GM21717 (cell line): ENCODE measurements around the gene JMJD8.
A peak's percentile ranks its signal among the peaks of the same experiment; 100 is the strongest.

ENCODE experiments used
- ATAC-seq: cut with Tn5 transposase; IDR thresholded peaks from one replicate; pipeline ENCODE4 v1.9.1; 2021; ENCODE audit warnings: mild to moderate bottlenecking, moderate library complexity; ENCODE audit not compliant: unreplicated experiment

JMJD8 gene

GRCh38 chr16:662095-662494 lies 22.0 kb downstream of the JMJD8 start:
- no peak for ATAC-seq

GRCh38 chr16:661184-661821 lies 22.8 kb downstream of the JMJD8 start:
- no peak for ATAC-seq

DNA sequence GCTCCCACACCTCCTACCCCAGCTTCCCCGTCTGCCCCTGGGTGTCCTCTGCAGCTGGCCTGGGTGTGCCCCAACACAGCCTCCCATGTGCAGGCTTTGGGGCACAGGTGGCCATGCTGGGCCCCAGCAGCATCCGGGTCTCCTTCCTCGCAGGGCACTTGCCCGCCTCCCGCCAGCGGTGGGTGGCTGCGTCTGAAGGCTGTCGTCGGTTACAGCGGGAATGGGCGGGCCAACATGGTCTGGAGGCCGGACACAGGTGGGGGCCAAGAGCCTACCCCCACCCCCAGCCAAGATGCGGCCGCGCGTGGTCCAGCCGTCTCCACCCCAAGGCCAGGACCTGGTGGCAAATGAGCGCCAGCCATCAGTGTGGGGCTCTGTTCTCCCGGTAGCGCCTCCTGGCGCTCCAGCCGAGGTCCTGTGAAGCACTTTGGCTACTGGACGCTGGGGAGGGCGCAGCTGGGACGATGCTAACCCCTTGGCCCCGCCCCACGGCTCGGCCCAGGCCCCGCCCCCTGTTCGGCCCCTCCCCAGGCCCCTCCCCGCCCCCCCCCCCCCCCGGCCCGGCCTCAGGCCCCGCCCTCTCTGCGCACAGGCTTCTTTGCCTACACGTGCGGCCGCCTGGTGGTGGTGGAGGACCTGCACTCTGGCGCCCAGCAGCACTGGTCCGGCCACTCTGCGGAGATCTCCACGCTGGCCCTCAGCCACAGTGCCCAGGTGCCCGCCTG lies 23.5 kb downstream of the JMJD8 start:
- no peak for ATAC-seq

GRCh38 chr16:660132-660458 lies 24.0 kb downstream of the JMJD8 start:
- no peak for ATAC-seq

- ATAC-seq: no peak
Measured at GRCh38 chr16:659618-660017, 24.5 kb downstream of the JMJD8 start.

- no peak for ATAC-seq
Measured at GRCh38 chr16:658679-659571, 25.2 kb downstream of the JMJD8 start.

DNA sequence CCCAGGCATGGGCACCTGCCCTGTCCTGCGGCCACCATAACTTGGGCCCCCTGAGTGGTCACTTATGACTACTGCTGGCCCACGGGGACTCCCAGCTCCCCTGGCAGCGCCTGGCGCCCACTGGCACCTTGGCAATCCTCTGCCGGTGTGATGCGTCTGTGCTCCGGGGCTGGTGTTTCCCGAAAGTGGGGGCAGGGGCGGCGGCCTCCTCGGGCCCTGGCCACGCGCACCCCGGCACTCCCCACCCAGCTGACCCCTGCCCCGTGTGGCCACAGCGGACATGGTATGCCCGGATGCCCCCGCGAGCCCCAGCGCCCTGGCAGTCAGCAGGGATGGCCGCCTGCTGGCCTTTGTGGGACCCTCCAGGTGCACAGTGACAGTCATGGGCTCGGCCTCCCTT lies 26.6 kb downstream of the JMJD8 start:
- no peak for ATAC-seq

DNA sequence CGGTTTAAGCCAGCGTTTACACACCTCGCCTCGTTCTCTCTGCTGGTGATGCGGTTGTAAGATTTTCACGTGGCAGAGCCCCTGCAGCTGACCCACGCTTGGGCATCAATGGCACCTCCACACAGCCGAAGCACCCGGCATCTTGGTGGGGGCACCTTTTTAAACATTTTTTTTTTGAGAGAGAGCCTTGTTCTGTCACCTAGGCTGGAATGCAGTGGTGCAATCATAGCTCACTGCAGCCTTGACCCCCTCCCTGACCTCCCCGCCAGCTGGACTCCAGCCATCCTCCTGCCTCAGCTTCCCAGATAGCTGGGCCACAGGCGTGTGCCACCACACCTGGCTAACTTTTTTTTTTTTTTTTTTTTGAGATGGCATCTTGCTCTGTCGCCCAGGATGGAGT lies 30.1 kb downstream of the JMJD8 start:
- no peak for ATAC-seq

GRCh38 chr16:652454-653305 lies 31.5 kb downstream of the JMJD8 start:
- ATAC-seq: no peak

GRCh38 chr16:651844-652243 lies 32.3 kb downstream of the JMJD8 start:
- ATAC-seq: no peak

DNA sequence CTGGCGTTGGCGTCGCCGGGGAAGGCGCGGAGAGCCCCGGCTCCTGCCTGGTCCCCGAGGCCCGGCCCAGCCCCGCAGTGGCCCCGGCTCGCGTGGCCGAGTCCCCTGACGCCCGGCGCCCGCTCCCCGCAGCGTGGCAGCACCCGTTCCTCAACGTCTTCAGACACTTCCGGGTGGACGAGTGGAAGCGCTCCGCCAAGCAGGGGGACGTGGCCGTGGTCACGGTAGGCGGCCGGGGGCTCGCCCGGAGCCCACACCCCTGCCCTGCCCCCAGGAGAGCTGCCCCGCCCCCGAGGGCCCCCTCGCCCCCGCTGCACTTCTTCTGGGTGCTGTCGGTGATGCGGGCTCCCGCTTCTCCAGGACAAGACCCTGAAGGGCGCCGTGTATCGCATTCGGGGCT lies 34.5 kb downstream of the JMJD8 start:
- no peak for ATAC-seq

GRCh38 chr16:648781-649589 lies 35.1 kb downstream of the JMJD8 start, which contains the start of gene WDR90:
TSS of gene WDR90 (plus strand) at chr16:649365. CDS start at chr16:649417, 52 bp downstream.
- ATAC-seq: peak; percentile 51

- no peak for ATAC-seq
Measured at GRCh38 chr16:648071-648780, 35.9 kb downstream of the JMJD8 start.

- no peak for ATAC-seq
Measured at GRCh38 chr16:647173-647902, 36.8 kb downstream of the JMJD8 start.

DNA sequence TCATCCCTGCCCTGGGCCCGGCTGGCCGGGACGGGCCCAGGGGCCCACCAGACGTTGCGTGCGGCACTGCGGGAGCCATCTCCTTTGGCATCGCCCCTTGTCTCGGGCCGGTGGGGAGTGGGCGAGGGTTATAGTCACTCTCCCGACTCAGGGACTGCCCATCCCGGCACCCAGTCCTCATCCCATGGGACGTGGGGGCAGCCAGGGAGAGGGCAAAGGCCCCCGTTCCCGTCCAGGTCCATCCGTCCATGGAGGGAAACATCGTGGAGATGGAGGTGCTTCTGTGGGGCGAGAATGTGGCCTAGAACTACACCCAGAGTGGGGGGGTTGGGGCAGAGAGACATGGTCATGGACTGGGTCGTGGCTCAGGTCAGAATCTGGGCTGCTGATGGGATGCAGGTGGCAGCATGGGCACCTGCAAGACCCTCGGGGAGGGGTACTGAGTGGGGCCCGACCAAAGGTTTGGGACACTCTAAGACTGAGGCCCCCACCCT lies 37.4 kb downstream of the JMJD8 start:
- no peak for ATAC-seq

DNA sequence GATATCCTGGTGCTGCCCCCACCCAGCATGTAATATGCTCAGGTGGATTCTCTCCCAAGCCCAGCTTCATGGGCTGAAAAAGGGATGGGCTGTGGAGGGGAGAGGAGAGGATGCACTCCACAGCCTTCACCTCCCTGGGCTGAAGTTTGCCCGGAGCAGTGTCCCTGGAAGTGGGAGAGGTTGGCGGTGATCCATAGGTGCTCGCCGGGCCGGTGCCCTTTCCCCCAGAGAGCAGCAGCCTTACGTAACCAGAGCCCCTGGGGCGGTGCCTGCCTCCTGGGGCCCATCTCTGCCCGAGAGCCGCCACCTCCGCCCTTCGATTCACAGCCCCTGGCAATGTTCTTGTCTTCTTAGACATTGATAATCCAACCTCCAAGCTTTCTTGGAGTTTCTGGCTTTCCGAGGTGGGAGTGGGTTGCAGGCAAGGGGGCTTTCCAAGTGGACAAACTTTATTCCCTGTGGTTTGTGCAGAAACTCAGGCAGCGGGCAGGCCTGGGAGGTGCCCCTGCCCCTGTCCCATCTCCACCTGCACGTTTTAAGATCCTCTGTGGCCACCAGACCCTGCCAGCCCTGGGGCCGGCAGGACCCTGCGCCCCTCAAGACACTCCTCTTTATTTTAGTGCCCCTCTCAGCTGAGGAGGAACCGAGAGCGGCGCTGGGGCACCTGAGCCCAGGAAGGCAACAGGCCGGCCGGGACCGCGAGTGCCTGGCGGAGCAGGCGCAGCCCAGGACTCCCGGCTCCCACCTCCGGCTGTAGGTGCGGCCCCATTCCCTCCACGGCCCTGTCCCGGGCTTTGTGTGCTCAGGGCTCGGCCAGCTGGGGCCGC lies 38.1 kb downstream of the JMJD8 start:
- no peak for ATAC-seq

DNA sequence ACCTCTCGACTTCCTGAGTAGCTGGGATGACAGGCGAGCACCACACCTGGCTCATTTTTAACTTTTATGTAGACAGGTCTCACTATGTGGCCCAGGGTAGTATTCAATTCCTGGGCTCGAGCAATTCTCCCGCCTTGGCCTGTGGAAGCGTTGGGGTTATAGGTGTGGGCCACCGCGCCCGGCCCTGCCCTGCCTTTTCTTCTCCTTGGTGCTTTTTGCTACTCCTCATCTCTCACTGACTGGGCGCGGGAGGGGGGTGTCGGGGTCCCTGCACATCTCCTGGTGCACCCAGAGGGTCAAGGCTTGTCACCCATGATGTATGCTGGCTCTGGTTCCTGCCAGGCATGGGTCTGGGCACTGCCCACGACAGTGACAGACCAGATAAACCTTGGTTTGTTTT lies 39.6 kb downstream of the JMJD8 start:
- no peak for ATAC-seq

DNA sequence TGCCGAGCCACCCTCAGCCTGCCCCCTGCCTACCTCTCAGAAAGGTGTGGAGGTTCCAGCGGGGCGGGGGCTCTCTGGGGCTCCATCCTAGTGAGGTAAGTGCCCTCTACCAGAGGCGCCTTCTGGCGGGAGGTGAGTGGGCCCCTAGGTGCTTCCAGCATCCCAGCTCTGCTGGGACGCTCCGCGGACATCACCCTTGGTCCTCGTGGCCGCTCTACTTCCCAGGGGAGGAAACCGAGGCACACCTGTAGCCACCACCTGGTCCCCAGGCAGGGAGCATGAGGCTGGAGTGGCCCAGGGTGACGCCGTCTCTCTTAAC lies 41.1 kb downstream of the JMJD8 start:
- ATAC-seq: no peak
